Nephron (organoid): Measurements from ENCODE around the gene SPN.
"Not testable (repeated sequence)": the region's sequence is repeated elsewhere in the genome, so short reads cannot be mapped to it uniquely, and the experiment has no call there.

Experiments
- H3K27ac Mint-ChIP-seq, 3 experiments: 2 replicates each; pipeline ENCODE4 v1.8.0; 2020; ENCODE audit warnings: mixed read lengths in 3 of 3, mild to moderate bottlenecking in 2 of 3, moderate library complexity in 1 of 3
- H3K27me3 Mint-ChIP-seq: 2 replicates; pipeline ENCODE4 v1.8.0; 2021; ENCODE audit warnings: low read depth, mild to moderate bottlenecking, moderate library complexity, mixed read lengths
- H3K36me3 Mint-ChIP-seq: 2 replicates; pipeline ENCODE4 v1.8.0; 2020; ENCODE audit warnings: low read depth, mixed read lengths
- H3K4me1 Mint-ChIP-seq: 2 replicates; pipeline ENCODE4 v1.8.0; 2020; ENCODE audit warnings: mixed read lengths
- H3K4me3 Mint-ChIP-seq, 3 experiments: 2 replicates each; pipeline ENCODE4 v1.8.0; 2020; ENCODE audit warnings: mild to moderate bottlenecking in 3 of 3, mixed read lengths in 3 of 3, moderate library complexity in 2 of 3
- H3K9me3 Mint-ChIP-seq: 2 replicates; pipeline ENCODE4 v1.8.0; 2020; ENCODE audit warnings: mixed read lengths
- TF ChIP-seq, protein P1 (sequence below), 3 experiments: fragments of 200-600 bp; sonication (generic); IDR thresholded peaks; one replicate each; pipeline ENCODE4 v1.5.0; 2021; ENCODE audit warnings: antibody characterized with exemption in 3 of 3; ENCODE audit not compliant: unreplicated experiment in 3 of 3

SPN gene

DNA sequence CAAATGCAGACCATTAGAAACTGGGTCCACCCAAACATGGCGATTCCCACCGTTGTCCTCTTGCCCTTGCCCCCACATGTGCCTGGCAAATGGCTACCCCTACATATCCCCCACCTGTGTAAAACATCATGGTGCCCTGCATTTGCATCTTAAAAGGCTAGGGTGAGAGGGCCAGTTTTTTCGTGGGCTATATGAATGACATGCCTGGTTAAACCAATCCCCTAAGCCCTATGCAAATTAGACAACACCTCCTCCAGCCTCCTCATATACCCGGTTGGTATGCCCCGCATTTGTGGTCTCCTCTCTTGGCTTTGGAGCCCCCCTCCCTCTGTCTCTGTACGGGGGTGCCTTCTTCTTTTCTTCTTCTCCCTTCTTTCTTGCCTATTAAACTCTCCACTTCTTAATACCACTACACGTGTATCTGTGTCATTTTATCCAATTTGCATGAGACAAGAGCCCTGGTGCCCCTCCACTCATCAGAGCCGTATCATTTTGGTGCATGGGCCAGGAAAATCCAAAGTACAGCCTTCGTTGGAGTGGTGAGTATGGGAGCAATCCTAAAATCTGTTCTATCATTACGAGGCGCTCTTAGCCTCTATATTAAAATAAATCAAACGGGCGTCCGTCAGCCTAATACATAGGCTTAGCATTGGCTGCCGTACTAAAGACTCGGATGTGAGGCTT is 46.0 kb downstream of the SPN start:
- no peaks in the 10 kb centered on the region for H3K9me3 Mint-ChIP-seq
- H3K27me3 Mint-ChIP-seq = peaks cover 6% of the 10 kb centered on the region
- no peak overlapping the region for H3K4me3 Mint-ChIP-seq
- TF ChIP-seq, protein P1, sequence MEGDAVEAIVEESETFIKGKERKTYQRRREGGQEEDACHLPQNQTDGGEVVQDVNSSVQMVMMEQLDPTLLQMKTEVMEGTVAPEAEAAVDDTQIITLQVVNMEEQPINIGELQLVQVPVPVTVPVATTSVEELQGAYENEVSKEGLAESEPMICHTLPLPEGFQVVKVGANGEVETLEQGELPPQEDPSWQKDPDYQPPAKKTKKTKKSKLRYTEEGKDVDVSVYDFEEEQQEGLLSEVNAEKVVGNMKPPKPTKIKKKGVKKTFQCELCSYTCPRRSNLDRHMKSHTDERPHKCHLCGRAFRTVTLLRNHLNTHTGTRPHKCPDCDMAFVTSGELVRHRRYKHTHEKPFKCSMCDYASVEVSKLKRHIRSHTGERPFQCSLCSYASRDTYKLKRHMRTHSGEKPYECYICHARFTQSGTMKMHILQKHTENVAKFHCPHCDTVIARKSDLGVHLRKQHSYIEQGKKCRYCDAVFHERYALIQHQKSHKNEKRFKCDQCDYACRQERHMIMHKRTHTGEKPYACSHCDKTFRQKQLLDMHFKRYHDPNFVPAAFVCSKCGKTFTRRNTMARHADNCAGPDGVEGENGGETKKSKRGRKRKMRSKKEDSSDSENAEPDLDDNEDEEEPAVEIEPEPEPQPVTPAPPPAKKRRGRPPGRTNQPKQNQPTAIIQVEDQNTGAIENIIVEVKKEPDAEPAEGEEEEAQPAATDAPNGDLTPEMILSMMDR (IDR thresholded peaks at IDR 0.05; ENCODE audit: unreplicated experiment in 3 of 3) = no peak
- no peaks in the 10 kb centered on the region for H3K36me3 Mint-ChIP-seq
- peak overlapping the region in 1 of 3 experiments; percentile 19 for H3K27ac Mint-ChIP-seq
- peaks cover 13% of the 10 kb centered on the region for H3K4me1 Mint-ChIP-seq

DNA sequence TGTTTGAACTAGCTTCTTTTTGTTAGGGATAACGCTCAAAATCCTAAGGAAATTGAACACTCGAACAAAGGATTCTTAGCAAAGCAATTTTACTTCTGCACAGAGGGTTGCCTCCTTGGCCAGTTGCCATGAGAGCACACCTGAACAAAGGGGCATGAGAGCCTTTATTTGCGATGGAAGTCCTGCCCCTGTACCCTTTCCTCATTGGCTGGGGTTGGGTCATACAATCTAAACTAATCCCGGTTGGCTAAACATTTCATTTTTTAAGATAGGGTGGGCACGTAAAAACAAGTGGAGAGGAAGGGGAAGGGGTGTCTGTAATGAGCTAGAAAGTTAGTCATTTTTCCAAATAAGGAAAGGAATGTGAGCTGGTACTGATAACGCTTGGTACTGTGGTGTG is 46.6 kb downstream of the SPN start:
- Mint-ChIP-seq H3K4me1 (peaks cover 13% of the 10 kb centered on the region), H3K27ac (peak overlapping the region in 2 of 3 experiments; percentile 65 to 68)
- H3K9me3 Mint-ChIP-seq, H3K4me3 Mint-ChIP-seq, H3K36me3 Mint-ChIP-seq, H3K27me3 Mint-ChIP-seq: not testable (repeated sequence)

DNA sequence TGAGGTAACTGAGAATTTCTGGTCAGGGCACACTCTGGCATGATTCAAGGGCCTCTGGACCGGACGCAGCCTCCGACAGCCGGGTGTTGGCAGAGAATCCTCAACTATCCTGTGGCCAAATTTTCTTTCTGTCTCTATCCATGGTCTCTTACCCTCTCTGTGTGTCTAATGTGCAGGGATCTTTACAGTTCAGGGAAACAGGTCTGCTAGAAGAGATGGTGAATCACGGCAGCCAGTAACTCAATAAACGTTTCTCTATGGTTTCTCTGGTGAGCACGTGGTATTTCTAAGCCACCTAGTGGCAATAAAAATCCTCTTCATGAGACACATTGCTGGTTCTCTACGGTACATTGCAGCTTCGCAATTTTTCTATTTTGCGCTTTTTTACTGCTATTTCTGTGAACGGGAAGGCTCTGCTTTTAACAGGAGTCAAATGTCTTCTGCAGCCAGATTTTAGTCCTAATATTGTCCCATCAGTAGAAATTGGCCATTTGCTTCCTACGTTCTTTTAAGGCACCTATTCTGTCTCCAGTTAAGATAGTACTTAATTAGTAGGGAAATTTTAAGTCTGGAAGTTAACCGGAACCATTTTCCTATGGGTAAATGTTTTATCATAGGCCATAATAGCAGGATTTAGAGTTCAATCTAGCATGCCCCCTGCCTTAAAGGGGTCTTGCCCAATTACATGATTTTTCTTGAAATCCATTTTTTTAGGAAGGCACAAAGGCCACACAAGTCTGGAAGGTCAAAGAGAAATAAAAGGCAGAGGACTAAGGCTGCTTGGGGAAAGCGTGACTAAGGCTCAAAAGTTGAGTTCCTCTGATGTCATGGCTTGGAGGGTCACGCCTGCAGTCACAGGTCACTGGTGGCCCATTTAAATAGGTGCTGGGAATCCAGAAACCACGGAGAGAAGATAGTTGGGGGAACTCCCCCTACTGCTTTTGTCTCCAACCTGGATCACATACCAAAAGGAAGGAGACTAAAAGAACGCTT is 47.5 kb downstream of the SPN start:
- Mint-ChIP-seq H3K4me1 (peaks cover 13% of the 10 kb centered on the region), H3K36me3 (no peaks in the 10 kb centered on the region), H3K4me3 (peak overlapping the region; percentile 2 to 10 (median 9)), H3K9me3 (no peaks in the 10 kb centered on the region), H3K27me3 (peaks cover 6% of the 10 kb centered on the region), H3K27ac (peak overlapping the region; percentile 56 to 68 (median 65))
- TF ChIP-seq, protein P1 (IDR thresholded peaks at IDR 0.05; ENCODE audit: unreplicated experiment in 3 of 3) = peak; percentile 54 to 60 (median 57)

DNA sequence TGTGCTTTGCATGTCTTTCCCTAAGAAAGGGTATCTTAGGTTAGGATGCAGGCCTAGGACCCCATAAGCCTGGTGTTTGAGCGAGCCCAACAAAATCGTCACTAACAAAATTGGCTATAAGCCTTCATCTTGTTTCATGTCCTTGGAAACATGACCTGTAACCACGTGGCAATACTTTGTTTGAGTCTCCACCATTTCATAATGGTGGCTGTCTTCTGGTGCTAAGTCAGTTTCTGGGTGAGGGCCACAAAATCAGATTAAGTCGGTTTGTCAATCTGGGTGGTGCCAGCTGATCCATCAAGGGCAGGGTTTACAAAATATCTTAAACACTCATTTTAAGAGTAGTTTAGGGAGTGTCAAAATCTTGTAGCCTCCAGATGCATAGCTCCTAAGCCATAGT is 49.8 kb downstream of the SPN start:
- H3K4me3 Mint-ChIP-seq = no peak overlapping the region
- no peaks in the 10 kb centered on the region for H3K36me3 Mint-ChIP-seq
- H3K9me3 Mint-ChIP-seq = no peaks in the 10 kb centered on the region
- no peak overlapping the region for H3K27ac Mint-ChIP-seq
- H3K4me1 Mint-ChIP-seq = peaks cover 13% of the 10 kb centered on the region
- peaks cover 8% of the 10 kb centered on the region for H3K27me3 Mint-ChIP-seq
- TF ChIP-seq, protein P1 (IDR thresholded peaks at IDR 0.05; ENCODE audit: unreplicated experiment in 3 of 3) = no peak

DNA sequence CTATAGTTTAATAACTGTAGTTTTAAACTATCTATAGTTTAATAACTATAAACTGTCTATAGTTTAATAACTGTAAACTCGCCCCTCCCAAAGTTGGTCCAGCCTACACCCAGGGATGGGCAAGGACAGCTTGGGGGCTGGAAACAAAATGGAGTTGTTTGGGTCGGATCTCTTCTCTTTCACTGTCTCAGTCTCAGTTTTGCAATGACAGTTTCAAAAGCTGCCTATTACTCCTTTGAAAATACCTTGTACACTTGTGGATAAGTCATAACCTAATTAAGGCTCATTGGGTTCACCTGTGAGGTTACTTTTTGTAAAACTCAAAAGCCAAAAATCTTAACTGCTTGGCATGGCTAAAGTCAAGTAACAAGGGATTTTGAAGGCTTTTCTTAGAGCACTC is 51.3 kb downstream of the SPN start:
- Mint-ChIP-seq H3K9me3 (no peaks in the 10 kb centered on the region), H3K27ac (no peak overlapping the region), H3K4me3 (no peak overlapping the region), H3K4me1 (peaks cover 13% of the 10 kb centered on the region), H3K27me3 (peaks cover 8% of the 10 kb centered on the region), H3K36me3 (no peaks in the 10 kb centered on the region)
- TF ChIP-seq, protein P1 (IDR thresholded peaks at IDR 0.05; ENCODE audit: unreplicated experiment in 3 of 3) = no peak

DNA sequence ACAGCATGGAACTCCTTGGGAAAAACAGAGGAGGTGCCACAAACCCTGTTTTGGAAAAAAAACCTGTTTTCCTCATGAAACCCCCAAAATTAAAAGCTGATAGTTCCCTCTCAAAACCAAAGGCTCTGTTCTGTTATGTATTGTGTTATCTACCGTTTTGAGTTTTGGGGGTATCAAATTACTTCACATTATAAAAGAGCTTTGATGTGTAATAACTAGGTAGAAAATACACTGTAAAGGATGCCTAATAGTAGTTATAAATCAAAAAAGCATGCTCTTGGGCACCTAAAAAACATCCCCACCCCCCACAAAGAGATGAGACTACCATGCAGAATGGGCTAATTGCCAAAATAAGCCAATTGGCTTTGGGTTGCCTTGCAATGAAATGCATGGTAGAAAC is 51.9 kb downstream of the SPN start:
- Mint-ChIP-seq H3K36me3 (no peaks in the 10 kb centered on the region), H3K27ac (no peak overlapping the region), H3K4me1 (peaks cover 9% of the 10 kb centered on the region), H3K27me3 (peaks cover 7% of the 10 kb centered on the region), H3K4me3 (no peak overlapping the region), H3K9me3 (no peaks in the 10 kb centered on the region)
- TF ChIP-seq, protein P1 (IDR thresholded peaks at IDR 0.05; ENCODE audit: unreplicated experiment in 3 of 3) = no peak
